Stimulated activated CD8-positive, alpha-beta memory T cell treated with anti-CD3 and anti-CD28 coated beads, Interleukin-4, amount 100 ng/mL, for 48 hours (primary cell): ENCODE measurements around the gene KCNF1.

ENCODE experiments used
- DNase-seq: peaks from one replicate; pipeline ENCODE4 v3.0.0-alpha.2; 2020

Gene KCNF1

DNA sequence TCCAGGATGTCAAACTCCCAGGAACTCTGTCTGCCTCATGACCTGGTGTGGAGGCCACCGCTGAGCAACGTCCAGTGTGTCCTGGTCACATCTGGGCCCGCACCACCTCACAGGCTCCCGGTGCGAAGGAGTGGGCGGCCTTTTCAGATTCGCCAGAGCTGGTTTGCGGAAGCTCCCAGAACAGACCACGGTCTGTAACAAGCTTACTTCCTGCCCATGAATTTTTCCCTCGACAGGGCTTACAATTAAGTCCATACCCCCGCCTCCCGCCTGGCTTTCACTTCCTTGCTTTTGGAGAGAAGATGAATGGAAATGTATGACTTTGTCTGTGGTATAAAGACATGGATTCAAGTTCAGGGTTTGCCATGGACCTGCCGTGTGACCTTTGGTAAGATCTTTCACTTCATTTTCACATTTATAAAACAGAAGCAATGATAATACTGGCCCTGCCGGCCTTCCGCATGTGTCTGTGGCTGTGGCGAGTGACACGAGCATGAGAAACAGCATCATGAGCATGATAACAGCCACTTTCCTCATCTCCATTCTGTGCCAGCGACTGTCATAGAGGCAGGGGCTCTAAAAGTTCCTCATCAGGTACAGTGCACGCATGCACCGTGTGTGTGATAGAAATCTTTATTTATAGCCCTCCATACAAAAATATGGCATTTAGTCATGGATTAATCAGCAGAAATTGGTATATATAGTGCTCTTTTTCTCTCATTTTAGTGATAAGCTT lies 31.0 kb upstream of the KCNF1 start:
- no peak for DNase-seq

DNA sequence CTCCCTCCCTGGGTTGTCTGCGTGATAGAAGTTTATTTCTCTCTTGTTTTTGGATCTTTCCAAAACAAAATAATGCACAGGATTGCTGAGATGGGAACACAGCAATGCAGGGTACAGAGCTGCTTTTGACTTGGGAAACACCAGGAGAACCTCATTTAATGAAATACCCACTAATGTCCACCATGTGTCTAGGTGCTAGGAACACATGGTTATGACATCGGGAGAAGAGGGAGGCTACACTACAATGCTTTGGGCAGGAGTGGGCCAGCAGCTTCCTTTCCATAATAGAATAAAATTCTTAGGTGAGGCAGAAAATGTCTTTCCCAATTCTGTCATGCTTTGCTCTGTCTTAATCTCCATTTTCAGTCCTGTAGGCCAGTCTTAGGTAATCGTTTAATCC lies 29.2 kb upstream of the KCNF1 start:
- DNase-seq = no peak

DNA sequence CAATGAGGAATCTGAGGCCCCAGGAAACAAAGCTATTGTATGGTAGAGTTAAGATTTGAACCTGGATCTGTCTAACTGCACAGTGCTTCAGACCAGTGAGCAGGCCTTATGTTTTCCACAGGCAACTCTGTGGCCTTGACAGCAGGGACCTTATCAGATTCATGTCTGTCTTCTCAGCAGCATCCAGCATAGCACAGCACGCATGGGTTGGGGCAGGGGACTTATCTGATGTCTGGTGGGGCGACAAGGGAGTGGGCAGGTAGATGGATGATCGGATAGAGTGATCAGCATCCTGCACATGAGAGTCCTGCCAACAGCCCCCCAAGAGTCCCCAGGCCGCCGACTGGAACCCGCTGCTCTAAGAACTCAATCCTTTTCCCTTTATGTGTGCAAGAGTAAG lies 28.7 kb upstream of the KCNF1 start:
- no peak for DNase-seq

DNA sequence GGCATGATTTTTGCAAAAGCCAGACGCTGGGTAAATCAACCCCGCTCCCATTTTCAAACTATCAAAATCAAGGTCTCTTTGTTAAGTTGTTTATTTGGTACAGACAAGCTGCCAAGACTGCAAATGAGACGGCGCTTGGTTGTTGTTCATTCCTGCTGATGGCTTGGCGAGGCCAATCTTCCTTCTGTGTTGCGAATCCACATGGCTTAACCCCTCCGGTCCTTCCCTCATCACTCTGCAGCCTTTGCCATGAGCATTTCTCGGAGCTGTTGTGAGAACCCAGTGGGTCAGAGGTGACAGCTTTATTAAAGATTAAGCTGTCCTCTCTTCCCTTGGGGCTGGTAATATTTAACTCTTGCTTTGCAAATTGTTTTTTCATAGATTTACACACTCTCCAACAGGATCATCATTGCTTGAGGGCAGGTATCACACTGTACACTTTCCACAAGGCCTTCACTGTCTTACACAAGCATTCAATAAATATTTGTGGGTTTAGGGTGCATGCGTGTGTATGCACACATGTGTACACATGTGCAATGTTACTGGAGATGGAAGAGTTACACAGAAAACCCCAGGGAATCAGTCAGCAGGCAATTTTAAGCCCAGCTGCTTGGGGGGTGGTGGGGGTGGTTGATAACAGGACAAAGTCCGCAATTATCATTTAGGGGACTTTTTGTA lies 27.8 kb upstream of the KCNF1 start:
- peak; percentile 6 for DNase-seq

DNA sequence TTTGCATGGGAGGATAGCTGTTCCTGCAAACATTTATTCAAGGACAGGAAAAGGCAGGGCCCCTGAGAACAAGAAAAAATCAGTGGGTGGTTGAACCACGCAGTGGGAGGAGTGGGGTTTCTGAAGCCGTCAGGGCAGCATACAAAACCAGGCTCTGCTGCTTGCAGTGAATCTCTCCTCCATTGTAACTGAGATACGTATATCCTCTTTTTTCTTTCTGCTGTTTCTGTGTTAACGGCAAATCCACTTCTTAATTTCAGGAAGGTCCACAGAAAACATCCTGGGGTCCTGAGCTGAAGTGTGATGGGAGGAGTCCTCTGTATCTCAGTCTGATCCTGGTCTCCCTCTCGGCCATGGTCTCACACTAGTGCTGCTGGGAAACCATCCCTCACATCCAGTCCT lies 27.2 kb upstream of the KCNF1 start:
- no peak for DNase-seq

DNA sequence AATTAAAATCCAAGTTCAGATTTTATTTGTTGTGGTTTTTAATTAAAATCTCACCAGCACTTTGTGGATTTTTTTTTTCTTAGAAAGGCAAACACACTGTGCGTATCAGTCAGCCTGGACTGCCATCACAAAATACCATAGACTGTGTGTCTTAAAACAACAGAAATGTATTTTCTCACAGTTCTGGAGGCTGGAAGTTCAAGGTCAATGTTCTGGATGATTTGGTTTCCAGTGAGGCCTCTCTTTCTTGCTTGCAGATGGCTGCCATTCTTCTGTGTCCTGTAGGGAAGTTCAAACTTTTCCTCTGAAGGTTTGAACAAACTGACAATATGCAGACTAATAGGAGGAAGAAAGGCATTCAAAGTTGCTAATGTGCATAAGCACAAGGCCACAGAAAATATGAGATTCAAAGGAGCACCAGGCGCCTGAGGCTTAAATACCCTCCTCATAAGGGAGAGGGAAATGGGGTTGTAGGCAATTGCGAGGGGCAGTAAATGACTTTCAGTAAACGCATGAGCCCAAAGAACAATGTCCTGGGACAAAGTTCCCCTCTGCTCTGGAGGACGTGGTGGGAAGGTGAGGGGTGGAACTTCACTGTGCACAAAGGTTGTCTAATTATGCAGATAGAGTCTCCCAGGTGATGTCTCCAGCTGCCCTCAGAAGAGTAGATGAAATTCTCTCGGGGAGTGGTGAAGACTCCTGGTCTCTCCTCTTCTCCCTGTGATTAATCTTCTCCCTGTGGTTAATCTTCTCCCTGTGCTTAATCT lies 26.5 kb upstream of the KCNF1 start:
- peak; percentile 19 for DNase-seq

DNA sequence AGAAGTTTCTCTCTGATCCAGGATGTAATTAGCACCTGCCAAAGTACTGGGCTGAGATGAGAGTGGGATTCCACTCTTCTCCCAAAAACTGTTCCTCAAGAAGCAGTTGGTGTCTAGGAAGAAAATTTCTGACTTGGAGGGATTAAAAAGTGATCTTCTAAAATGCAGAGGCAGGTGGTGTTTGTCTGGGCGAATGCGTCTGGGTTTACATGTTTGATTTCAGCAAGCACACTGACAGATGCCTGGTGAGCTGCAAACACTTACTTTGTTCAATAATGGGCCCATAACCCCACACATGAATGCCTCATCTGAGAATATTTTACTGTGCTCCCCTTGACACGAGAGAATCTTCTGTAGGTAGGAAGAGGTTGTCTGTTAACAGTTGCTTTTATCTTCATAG lies 24.3 kb upstream of the KCNF1 start:
- DNase-seq = no peak

DNA sequence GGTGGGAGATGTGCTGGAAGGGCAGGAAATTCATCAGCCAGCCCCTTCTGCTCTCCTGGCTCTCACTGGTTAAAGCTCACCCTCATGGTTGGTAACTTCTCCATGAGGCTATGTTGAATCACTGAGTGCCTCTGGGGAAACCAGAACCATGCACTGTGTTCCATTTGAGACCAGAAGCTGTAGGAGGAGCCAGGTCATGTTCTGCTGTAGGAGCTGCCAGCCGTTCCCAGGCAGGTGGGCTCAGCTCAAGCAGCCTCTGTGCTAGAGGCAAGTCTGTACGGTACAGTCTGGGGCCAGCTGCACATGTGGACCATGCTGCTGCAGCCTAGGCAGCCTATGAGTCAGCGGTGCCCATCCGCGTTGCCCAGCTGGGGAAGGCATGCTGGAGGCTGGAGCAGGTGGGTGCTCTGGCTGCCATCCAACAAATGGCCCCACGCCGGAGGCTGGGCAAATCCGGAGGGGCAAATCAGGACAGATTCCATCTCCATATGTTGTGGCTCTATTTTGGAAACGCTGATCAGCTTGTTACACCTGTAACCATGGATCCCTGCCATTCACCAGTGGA lies 22.0 kb upstream of the KCNF1 start:
- DNase-seq = no peak

DNA sequence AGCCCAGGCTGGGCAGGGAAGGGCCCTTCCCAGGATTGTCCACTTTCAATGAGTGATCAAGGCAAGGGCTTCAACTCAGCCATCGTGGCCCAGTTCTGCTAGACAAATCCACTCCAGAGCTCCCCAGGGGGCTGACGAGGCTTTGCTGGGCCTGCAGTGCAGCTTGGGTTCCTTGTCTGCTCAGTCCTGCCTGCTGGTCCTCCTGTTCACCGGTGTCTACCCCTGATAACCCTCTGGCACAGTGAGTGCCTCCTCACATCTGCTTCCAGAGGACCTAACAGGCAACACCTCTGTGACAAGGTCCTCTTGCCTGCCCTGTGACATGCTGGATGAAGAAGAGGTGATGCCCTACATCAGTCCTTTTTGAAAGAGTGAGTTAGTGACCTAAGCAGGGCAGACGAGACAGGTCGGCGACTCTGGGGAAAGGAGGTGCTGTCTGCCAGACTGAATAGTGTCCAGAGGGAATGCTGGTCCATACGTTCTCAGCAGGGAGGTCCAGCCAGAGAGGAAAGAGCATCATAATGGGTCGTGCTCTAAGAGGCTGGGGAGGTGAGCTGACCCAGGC lies 20.9 kb upstream of the KCNF1 start:
- DNase-seq = peak; percentile 16

DNA sequence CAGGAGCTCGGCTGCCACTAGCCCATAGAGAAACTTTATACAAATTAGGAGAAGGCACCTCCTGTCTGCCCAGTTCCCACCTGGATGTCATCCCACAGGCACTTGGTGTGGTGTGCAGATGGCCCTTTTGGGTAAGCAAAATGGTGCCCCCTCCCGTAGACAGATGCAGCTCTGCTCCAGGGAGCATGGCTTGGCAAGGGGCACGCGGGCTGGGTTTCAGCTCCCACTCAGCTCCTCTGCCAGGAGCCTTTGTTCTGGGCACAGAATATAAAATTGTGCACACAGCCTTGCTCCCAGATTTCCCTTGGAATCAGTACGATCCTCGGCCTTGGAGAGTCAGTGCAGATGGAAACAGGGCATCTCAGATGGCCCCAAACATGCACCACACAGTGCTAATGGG lies 20.3 kb upstream of the KCNF1 start:
- no peak for DNase-seq

DNA sequence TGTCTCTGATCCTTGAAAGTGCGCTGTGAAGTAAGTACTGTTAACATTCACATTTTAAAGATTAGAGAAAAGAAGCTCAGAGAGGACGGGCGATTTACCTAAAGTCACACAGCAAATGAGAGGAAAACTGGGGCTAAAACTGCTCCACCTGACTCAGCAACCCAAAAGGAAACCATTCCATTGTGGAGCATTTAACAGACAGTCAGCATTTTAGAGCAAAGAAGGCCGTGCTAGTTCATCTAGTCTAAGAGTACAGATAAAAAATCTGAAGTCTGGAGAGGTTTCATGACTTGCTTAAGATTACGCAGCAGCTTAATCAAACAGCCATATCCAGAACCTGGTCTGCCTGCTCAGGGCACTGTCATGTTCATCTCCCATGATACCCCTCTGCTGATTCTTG lies 19.9 kb upstream of the KCNF1 start:
- no peak for DNase-seq

DNA sequence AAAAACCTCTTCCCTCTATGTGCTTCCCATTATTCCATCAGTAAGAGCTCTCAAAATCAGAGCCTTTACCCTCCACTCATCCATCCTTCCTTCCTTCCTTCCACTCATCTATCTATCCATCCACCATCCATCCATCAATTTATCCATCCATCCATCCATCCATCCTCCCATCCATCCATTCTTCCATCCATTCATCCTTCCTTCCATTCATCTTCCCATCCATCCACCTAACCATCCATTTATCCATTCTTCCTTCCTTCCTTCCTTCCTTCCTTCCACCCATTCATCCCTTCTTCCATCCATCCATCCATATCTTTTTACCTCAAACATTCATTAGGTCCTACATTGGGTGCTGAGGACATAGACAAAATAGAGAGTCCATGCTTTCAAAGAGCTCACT lies 19.4 kb upstream of the KCNF1 start:
- no peak for DNase-seq

DNA sequence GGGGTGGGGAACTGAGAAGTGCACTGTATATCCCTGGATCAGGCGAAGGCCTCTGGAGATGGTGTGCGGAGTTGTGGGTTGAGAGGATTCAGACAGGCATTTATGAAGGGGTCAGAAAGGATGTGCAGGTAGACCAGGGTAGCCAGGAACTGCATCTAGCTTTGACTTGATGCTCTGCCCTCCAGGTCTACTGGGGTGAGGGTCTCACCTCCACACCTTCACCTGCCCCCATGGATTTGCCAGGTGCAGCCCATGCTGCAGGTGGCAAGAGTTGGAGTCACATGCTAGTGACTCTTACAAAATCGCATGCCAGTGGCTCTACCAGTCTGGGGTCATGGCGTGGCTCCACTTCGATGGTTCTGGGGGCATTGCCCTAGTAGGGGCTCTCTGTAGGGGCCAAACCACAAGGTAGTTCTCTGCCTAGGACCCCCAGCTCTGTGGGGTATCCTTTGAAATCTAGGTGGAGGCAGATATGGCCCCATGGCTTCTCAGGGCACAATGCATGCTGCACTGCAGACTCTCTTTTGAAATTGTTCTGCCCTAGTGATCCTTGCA lies 18.9 kb upstream of the KCNF1 start:
- no peak for DNase-seq

DNA sequence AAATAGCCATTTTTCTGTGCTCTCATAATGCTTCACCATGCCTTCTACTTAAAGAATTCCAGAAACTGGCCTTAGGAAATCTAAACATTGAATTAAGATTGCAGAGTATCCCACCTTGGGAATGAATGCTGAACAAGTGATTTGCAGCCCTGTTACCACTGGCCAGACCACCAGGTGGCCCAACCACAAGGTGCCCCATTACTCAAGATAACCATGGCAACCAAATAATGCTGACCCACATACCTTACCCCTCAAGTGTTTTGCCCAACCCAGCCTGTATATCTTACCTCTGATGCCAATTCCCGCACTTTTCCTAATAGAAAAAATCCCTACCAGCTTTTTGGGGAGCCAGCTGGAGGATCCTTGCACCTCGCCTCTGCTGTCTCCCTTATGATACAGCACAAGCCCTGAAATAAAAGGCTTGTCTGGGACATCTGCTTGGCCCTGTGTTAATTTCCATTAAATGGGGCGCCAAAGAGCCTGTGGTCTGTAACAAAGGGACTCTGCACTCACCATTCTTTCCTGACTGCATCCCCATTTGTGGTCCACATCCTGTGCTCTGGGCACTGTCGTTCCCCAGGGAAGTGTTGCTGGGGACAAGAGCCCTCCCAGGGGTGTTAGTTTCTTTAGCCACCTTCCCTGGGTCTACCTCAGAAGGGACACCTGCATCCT lies 17.3 kb upstream of the KCNF1 start:
- DNase-seq = no peak

DNA sequence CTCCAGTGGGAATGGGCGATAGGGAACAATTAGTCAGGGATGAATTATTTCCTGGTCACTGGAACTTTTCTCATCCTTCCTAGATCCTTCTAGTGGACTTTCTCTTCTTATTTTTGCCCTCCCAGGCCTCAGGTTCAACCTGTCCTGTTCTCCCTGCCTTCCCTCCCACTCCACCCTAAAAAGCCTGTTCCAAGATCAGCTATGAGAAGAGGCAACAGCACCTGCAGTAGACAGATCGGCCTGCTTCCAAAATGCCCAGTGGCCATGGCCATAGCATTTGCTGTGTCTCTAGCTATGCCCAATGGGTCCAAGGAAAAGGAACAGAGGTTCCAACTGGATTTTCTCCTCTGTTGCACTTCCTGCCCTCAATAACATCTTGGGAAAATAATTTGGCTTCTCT lies 16.5 kb upstream of the KCNF1 start:
- DNase-seq = no peak

DNA sequence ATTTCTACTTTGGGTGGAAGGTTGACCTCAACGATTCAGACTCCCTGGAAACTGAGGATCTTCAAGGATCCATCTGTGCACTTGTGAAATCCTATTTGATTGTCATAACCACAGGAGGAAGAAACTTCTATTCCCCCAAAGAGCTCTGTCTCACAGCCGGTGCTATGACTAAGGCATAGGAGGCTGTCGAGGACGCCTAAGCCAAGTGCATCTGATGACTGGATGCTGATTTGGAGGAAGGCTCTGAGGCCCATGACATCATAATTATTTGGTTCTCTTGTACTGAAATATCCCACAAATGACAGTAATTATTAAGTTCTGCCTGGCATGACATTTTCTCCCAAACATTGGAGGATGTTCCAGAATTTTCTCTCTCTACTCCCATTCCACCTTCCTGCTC lies 13.8 kb upstream of the KCNF1 start:
- no peak for DNase-seq

DNA sequence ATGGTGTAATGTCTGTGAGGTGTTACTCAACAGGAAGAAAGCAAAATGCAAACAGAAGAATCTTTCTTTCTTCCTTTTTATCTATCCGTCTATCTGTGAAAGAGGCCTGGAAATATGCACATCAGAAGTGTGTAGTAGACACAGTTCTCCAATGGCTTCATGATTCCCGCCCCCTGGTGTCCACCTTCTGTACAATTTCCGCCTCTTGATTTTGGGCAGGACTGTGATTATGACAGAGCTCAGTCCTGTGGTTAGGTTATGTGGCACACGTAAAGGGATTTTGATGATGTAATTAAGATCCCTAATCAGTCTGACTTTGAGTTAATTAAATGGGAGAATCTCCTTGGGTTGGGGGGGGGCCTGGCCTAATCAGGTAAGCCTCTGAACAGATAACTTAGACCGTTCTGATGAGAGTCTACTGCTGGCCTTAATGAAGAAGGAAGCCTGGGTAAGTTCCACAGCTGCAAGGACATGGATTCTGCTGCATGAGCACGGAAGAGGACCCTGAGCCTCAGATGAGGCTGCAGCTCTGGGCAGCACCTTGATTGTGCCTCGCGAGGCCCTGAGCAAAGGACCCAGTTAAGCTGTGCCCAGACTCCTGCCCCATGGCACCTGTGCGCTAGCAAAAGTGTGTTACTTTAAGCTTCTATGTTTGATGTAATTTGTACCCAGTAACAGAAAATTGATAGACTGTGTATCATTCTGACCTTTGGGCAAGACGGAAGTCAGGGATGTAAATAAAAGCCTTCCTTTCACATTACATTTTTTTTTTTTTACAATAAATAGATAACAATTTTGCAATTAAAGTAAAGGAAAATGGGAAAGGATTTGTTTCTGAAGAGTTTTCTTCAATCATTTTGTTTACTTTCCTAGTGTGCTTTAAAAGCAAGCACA lies 11.3 kb upstream of the KCNF1 start:
- no peak for DNase-seq

DNA sequence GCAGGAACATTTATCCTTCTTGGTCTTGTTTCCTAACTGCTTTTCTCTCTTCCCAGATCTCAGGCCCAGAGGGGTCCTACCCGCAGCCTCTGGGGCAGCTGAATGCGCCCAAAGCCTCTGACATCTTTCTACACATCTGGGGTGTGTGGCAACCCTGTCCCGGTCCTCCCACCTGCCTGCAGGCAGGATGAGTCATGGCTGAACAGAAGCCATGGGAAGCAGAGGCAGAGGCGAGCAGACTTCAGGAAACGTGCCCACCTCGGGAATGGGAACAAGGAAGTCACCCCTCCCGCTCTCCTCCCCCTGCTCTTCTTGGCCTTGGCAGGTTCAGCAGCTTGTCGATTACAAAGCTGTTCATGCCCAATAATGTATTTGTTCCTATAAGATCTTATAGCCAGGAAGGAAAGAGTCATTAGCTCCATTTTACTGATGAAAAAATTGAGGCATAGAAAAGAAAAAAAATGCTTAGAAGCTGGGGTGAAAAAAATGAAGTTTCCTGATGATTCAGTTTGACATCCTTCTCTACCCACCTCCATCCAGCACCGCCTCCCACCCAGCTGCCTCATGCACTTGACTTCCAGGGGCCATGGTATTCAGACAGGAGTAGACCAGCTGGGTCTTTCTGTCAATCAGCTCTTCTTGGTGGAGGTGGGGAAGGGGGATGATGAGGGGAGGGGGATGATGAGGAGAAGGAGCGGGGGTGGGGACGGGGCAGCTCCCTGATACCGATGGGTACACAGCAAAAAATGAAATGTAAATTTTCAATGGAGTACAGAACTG lies 10.4 kb upstream of the KCNF1 start:
- DNase-seq = no peak

DNA sequence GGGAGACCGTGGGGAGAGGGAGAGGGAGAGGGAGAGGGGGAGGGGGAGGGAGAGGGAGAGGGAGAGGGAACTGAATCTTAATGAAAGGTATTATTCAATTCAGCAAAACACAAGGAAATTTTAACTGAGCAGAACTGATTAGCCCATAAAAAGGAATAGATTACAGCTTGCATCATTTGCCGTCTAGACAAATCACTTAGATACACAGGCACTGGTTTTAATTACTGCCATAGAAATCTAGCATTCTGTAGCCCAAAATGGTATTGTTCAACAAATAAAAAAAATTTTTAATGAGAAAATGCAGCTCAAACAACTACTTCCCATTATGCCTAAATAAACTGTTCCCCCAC lies 7.9 kb upstream of the KCNF1 start:
- DNase-seq = no peak

DNA sequence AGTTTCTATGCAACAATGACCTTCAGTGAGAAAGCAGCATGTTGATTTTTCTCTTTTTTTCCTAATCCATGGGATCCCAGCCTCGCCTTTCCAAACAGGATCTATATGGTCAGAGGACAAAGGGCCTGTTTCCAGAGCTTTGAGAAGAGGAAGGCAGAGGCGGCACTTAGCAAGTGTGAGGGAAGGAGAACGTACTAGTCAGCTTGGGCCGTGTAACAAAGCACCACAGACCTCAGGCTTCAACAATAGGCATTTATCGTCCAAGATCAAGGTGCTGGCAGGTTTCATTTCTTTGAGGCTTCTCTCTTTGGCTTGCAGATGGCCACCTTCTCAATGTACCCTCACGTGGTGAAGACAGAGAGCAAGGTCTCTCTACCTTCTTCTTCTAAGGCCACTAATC lies 7.3 kb upstream of the KCNF1 start:
- no peak for DNase-seq
